GM15510 (cell line): ENCODE results near the gene MTFMT.

Experiments
- POLR2A ChIP-seq: IDR thresholded peaks from 3 replicates; pipeline ENCODE4 v1.6.1; 2011; ENCODE audit warnings: borderline replicate concordance; ENCODE audit not compliant: insufficient read length; ENCODE audit errors: extremely low read depth

The MTFMT gene

DNA sequence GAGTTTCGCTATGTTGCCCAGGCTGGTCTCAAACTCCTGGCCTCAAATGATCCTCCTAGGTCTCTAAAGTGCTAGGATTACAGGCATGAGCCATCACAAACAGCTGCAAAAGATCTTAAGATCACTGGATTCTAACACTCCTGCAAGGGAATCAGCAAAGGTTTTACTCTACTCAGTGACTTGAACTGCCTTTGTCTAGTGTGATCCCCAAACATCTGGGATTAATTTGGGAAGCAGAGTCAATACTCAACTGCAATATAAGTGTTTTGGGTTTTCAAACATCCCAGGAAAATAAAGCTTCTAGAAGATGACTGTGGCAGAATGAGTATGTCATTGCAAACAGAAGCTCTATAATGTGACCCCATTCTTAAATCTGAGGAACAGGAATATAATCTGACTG is 47.0 kb downstream of the MTFMT start:
- no peak for TF ChIP-seq POLR2A

DNA sequence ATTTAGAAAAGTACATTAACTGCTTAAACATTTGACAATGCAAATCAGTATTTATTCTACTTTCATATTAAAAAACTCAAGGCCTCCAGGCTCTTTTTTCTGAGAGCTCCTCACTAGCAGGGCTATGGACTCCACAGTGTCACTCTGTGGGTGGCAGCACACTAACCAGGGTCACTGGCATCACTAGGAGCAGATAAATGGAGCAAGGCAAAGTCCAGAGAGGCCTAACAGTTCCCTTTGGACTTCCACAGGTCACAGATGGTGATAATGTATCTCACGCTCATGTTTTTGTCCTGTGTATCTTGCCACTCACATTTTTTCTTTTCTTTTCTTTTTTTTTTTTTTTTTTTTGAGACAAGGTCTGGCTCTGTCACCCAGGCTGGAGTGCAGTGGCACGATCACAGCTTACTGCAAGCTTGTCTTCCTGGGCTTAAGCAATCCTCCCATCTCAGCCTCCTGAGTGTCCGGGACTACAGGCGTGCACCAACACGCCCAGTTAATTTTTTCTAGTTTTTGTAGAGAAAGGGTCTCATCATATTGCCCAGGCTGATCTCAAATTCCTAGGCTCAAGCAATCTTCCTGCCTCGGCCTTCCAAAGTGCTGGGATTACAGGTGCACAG is 47.5 kb downstream of the MTFMT start:
- no peak for TF ChIP-seq POLR2A

GRCh38 chr15:64979252-64979710 is 50.2 kb downstream of the MTFMT start:
- no peak for TF ChIP-seq POLR2A

DNA sequence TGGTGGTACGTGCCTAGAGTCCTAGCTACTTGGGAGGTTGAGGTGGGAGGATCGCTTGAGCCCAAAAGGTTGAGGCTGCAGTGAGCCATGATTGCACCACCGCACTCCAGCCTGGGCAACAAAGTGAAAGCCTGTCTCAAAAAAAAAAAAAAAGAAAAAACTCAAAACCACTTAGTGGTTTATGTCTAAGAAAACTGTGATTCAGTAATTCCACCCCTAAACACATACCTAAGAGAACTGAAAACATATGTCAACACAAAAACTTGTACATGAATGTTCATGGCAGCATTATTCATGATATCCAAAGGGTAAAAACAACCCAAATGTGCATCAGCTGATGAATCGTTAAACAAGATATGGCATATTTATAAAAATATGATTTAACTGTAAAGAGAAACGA is 54.0 kb downstream of the MTFMT start:
- no peak for TF ChIP-seq POLR2A

GRCh38 chr15:64970698-64971097 is 58.7 kb downstream of the MTFMT start:
- no peak for TF ChIP-seq POLR2A

DNA sequence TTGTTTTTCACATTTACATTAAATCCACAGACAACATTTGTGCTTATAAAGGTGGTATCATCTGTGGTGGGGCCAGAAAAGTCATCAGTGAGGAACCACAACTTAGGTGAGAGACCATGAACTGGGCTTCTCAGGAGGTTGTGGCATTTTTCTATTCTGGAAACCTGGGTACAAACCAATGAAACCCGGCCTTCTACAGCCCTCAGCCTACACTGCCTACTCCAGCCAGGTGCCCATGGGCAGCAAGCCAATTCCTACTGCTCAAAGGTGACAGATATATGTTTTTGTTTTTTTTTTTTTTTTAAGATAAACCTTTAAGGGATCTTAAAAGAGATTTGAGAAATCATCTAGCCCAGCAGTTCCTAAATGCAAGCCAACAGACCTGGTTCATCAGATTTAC is 60.0 kb downstream of the MTFMT start:
- no peak for TF ChIP-seq POLR2A

- TF ChIP-seq POLR2A: no peak
Measured at GRCh38 chr15:64961013-64961412, 68.4 kb downstream of the MTFMT start.

DNA sequence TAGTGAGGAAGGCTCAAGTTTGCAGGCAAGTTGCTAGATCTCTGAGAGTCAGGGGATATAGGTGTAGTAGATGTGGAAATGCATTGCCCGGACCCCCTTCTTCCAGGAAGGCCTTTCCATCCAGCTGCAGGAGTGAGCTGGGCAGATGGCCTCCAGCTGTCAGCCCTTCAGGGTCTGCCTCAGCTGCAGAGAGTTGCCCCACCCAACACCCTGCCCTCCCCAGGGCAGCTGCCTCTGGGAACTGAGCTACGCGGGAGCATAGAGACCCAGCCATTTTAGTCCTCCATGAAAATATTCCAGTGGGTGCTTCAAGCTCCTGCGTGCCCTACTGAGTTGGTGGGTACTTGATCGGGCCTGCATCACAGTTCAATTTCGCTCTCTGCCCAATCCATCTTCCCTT is 69.3 kb downstream of the MTFMT start:
- no peak for TF ChIP-seq POLR2A

DNA sequence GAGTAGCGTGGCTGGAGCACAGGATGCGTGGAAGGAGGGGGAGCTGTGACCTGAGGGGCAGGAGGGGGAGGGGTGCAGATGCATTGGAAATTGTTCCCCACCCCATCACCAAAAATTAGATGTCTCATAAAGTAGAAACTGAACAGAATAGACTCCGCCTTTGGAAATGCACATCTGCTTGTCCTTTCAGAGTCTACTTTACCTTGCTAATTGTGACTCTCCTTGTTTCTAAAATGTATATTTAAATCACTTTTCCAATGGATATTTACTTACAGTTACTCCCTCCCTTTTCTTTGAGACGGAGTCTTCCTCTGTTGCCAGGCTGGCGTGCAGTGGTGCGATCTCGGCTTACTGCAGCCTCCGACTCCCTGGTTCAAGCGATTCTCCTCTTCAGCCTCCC is 70.3 kb downstream of the MTFMT start:
- TF ChIP-seq POLR2A: no peak

GRCh38 chr15:64954395-64954794 is 75.0 kb downstream of the MTFMT start:
- no peak for TF ChIP-seq POLR2A

DNA sequence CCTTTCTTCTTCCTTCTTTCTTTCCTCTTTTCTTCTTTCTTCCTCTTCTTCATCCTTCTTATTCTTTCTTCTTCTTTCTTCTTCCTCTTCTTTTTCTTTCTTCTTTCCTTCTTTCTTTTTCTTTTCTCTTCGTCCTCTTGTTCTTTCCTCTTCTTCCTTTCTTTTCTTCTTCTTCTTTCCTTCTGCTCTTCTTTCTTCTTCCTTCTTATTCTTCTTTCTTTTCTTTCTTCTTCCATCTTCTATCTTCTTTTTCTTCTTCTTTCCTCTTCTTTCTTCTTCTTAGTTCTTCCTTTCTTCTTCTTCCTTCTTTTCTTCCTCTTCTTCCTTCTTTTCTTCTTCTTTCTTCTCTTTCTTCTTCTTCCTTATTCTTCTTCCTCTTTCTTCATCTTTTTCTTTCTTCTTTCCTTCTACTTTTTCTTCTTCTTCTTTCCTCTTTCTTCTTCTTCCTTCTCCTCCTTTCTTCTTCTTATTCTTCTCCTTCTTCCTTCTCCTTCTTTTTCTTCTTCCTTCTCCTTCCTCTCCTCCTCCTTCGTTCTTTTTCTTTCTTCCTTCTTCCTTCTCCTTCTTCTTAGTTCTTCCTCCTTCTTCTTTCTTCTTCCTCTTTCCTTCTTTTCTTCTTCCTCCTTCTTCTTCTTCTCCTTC is 77.5 kb downstream of the MTFMT start:
- no peak for TF ChIP-seq POLR2A
